Suprapubic skin (tissue), 4 donors: Measurements from ENCODE around the gene DYRK2.

Experiments
- EP300 ChIP-seq: sonication (generic); formaldehyde crosslinking; IDR thresholded peaks from one replicate; pipeline ENCODE4 v1.6.1; 2017; ENCODE audit warnings: antibody characterized with exemption
- POLR2A ChIP-seq, 2 donors: fragments of 450-650 bp; IDR thresholded peaks; one replicate each; pipeline ENCODE4 v1.6.1; 2017; ENCODE audit warnings: antibody characterized with exemption in 2 of 2, mild to moderate bottlenecking in 2 of 2, moderate library complexity in 2 of 2
- POLR2AphosphoS5 ChIP-seq, 3 donors: sonication (generic); formaldehyde crosslinking; IDR thresholded peaks; one replicate each; pipeline ENCODE4 v1.6.1; 2017; ENCODE audit warnings: antibody characterized with exemption in 3 of 3
- TF ChIP-seq, protein P1 (sequence below), 2 donors: fragments of 200-600 bp in 1 of 2; fragments of 450-650 bp in 1 of 2; sonication (generic) in 1 of 2; IDR thresholded peaks; one replicate each; pipeline ENCODE4 v1.5.1; 2016 to 2019; ENCODE audit warnings: antibody characterized with exemption in 2 of 2, mild to moderate bottlenecking in 1 of 2, moderate library complexity in 1 of 2

DNA sequence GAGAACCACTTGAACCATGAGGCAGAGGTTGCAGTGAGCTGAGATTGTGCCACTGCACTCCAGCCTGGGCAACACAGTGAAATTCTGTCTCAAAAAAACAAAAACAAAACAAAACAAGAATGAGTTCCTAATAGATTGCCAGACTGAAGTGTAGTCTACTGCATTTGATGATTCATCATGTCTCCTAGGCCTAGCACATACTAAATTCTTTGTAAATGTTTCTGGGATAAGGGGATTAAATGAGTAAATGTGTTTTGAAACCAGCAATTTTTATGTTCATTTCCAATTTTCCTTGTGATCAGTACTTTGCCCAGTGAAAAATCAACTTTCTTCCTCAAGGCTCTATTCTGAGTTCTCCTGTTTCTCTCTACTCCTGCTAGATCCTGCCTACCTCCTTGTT, 2.9 kb upstream of the DYRK2 start:
- TF ChIP-seq POLR2AphosphoS5 (IDR thresholded peaks at IDR 0.05) (no peak), POLR2A (IDR thresholded peaks at IDR 0.05) (no peak), EP300 (no peak)
- TF ChIP-seq, protein P1, sequence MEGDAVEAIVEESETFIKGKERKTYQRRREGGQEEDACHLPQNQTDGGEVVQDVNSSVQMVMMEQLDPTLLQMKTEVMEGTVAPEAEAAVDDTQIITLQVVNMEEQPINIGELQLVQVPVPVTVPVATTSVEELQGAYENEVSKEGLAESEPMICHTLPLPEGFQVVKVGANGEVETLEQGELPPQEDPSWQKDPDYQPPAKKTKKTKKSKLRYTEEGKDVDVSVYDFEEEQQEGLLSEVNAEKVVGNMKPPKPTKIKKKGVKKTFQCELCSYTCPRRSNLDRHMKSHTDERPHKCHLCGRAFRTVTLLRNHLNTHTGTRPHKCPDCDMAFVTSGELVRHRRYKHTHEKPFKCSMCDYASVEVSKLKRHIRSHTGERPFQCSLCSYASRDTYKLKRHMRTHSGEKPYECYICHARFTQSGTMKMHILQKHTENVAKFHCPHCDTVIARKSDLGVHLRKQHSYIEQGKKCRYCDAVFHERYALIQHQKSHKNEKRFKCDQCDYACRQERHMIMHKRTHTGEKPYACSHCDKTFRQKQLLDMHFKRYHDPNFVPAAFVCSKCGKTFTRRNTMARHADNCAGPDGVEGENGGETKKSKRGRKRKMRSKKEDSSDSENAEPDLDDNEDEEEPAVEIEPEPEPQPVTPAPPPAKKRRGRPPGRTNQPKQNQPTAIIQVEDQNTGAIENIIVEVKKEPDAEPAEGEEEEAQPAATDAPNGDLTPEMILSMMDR (IDR thresholded peaks at IDR 0.05): no peak
